Stomach (tissue), 19 donors: Measurements from ENCODE around the gene ANK2. TPM values are rescaled to one million over a fixed set of nuclear protein-coding genes. Genes with fewer than 3 reads are reported as not detected.

Experiments used
- DNase-seq, 2 donors: peaks; one replicate each; pipeline versions ENCODE4 v3.0.0 to v3.0.0-alpha.2; 2013 to 2019
- H3K27ac ChIP-seq, 5 donors: fragments of 200-600 bp in 4 of 5; sonication (generic) in 4 of 5; one replicate each; pipeline ENCODE4 v1.5.1; 2013 to 2019; ENCODE audit warnings: mild to moderate bottlenecking in 1 of 5, moderate library complexity in 1 of 5
- H3K27me3 ChIP-seq, 3 donors: fragments of 200-600 bp; sonication (generic); one replicate each; pipeline ENCODE4 v1.5.1; 2017 to 2019; ENCODE audit warnings: mixed run types in 1 of 3
- H3K36me3 ChIP-seq, 4 donors: fragments of 200-600 bp; sonication (generic); 1 replicate in 3 of 4; 2 replicates in 1 of 4; pipeline ENCODE4 v1.5.1; 2016 to 2019
- H3K4me1 ChIP-seq, 4 donors: fragments of 200-600 bp; sonication (generic); one replicate each; pipeline ENCODE4 v1.5.1; 2016 to 2019
- H3K4me3 ChIP-seq, 4 donors: fragments of 200-600 bp; sonication (generic) in 3 of 4; one replicate each; pipeline ENCODE4 v1.5.1; 2016 to 2019; ENCODE audit warnings: mild to moderate bottlenecking in 1 of 4
- H3K9me3 ChIP-seq, 4 donors: fragments of 200-600 bp; sonication (generic); one replicate each; pipeline ENCODE4 v1.5.1; 2016 to 2019
- CTCF ChIP-seq, 7 experiments: fragments of 450-650 bp in 4 of 7; fragments of 200-600 bp in 3 of 7; sonication (generic) in 3 of 7; IDR thresholded peaks; one replicate each; pipeline ENCODE4 v1.5.1; 2016 to 2019; ENCODE audit warnings: antibody characterized with exemption in 7 of 7, control low read depth in 2 of 7, mild to moderate bottlenecking in 1 of 7
- EP300 ChIP-seq: sonication (generic); formaldehyde crosslinking; IDR thresholded peaks from one replicate; pipeline ENCODE4 v1.6.1; 2017; ENCODE audit warnings: antibody characterized with exemption
- POLR2A ChIP-seq, 4 donors: fragments of 450-650 bp; IDR thresholded peaks; one replicate each; pipeline ENCODE4 v1.6.1; 2016; ENCODE audit warnings: antibody characterized with exemption in 4 of 4, control low read depth in 2 of 4, mild to moderate bottlenecking in 1 of 4, moderate library complexity in 1 of 4
- POLR2AphosphoS5 ChIP-seq, 3 donors: sonication (generic); formaldehyde crosslinking; IDR thresholded peaks; one replicate each; pipeline ENCODE4 v1.6.1; 2016; ENCODE audit warnings: antibody characterized with exemption in 3 of 3
- WGBS, 5 donors: extraction: QIAGEN DNeasy Blood & Tissue Kit in 3 of 5; methylation state at CpG; one replicate each; pipeline versions ENCODE4 v1.1.5 to v1.1.7; 2013 to 2018; 5-methylcytosine and 5-hydroxymethylcytosine counted together
- intact Hi-C: fragments of 100-400 bp; cut with DNase I; formaldehyde crosslinking; loops from one replicate; pipeline ENCODE4 v1.15.1; 2023; ENCODE audit warnings: low total_unique reads
- long read RNA-seq, 10 donors: transcript quantifications; one replicate each; lab custom pipeline, GENCODE V29; 2026
- polyA plus RNA-seq, 3 donors: library from polyadenylated mRNA; stranded (reverse); fragments of 200-250 nt; gene quantifications; one replicate each; pipeline ENCODE4 v1.2.3, GENCODE V29; 2013
- total RNA-seq, 5 donors: library from RNA; depleted of rRNA; stranded (reverse); fragments of >200 nt; gene quantifications; one replicate each; pipeline versions ENCODE4 v1.1.0 to v1.2.3, GENCODE V29; 2014 to 2016
- donor health status: healthy with polysubstance abuse.
- donor health status: Bipolar disorder and iron deficiency.
- donor health status: healthy.

Gene ANK2
- total RNA-seq (100 to 1,000 TPM in 1 of 5 donors, 10 to 100 TPM in 4; 11.1 to 123 (median 26.4) TPM), polyA plus RNA-seq (1 to 10 TPM; 1.9 to 5.0 (median 3.1) TPM)
- long read RNA-seq, donor 1 = 0 reads
- long read RNA-seq, donor 2 = 0 reads
- long read RNA-seq, donor 3 = 0 reads
- long read RNA-seq, donor 4 = 0 reads
- long read RNA-seq, donor 5, partial matches to known transcripts = 2,131 of 2,131 reads
- long read RNA-seq, donor 5, other reads (novel, unspliced or antisense) = 0 of 2,131 reads
- long read RNA-seq, donor 6 = 0 reads
- long read RNA-seq, donor 7 = 0 reads
- long read RNA-seq, donor 8, partial matches to known transcripts = 3,130 of 3,130 reads
- long read RNA-seq, donor 8, other reads (novel, unspliced or antisense) = 0 of 3,130 reads
- long read RNA-seq, donor 9, partial matches to known transcripts = 20 of 21 reads
- long read RNA-seq, donor 9, other reads (novel, unspliced or antisense) = 0 of 21 reads
- long read RNA-seq, donor 10 = 0 reads

- DNase-seq = peak in 1 of 2 donors; percentile 77
- WGBS, 5 donors = 10 to 13% (median 11%) methylated on average over 20 of the region's 20 CpGs
- Histone ChIP-seq H3K4me1 (no peaks in the 10 kb centered on the region), H3K36me3 (no peaks in the 10 kb centered on the region), H3K9me3 (no peaks in the 10 kb centered on the region), H3K4me3 (peak within 1 kb of the TSS in 3 of 4 donors; percentile 17 to 27 (median 19)), H3K27ac (no peak within 1 kb of the TSS), H3K27me3 (no peaks in the 10 kb centered on the region)
- TF ChIP-seq POLR2AphosphoS5 (IDR thresholded peaks at IDR 0.05) = no peak
- intact Hi-C loops = no loop called here
Observed at GRCh38 chr4:113049421-113050370, at the start of gene ANK2. TSS of gene ANK2 (plus strand) at chr4:113049653. CDS start at chr4:113049729, 76 bp downstream.

- H3K27ac ChIP-seq = no peak overlapping the region
- intact Hi-C loops = no loop called here
- WGBS, 5 donors = 67 to 78% (median 71%) methylated on average over 2 of the region's 2 CpGs
Observed at GRCh38 chr4:113003841-113004240, 45.6 kb upstream of the ANK2 start.

GRCh38 chr4:113004655-113005054, 44.8 kb upstream of the ANK2 start:
- Histone ChIP-seq H3K9me3 (no peaks in the 10 kb centered on the region), H3K27me3 (no peaks in the 10 kb centered on the region), H3K4me3 (no peak overlapping the region), H3K27ac (no peak overlapping the region), H3K4me1 (no peaks in the 10 kb centered on the region), H3K36me3 (no peaks in the 10 kb centered on the region)
- intact Hi-C loops = no loop called here
- 65 to 86% (median 84%) methylated on average over 4 of the region's 4 CpGs for WGBS, 5 donors
- TF ChIP-seq CTCF (IDR thresholded peaks at IDR 0.05) (no peak), POLR2AphosphoS5 (IDR thresholded peaks at IDR 0.05) (no peak), POLR2A (IDR thresholded peaks at IDR 0.05) (no peak), EP300 (no peak)
- no peak for DNase-seq

More at GRCh38 chr4:113003841-113004240, 45.6 kb upstream of the ANK2 start:
- Histone ChIP-seq H3K4me3 (no peak overlapping the region), H3K9me3 (no peaks in the 10 kb centered on the region), H3K27me3 (no peaks in the 10 kb centered on the region), H3K36me3 (no peaks in the 10 kb centered on the region), H3K4me1 (no peaks in the 10 kb centered on the region)
- DNase-seq = no peak
- no peak for TF ChIP-seq CTCF (IDR thresholded peaks at IDR 0.05)
- TF ChIP-seq EP300 = no peak
- TF ChIP-seq POLR2A (IDR thresholded peaks at IDR 0.05) = no peak
- TF ChIP-seq POLR2AphosphoS5 (IDR thresholded peaks at IDR 0.05) = no peak

- no peak overlapping the region for H3K4me3 ChIP-seq
- TF ChIP-seq POLR2A (IDR thresholded peaks at IDR 0.05) = no peak
- no peak for TF ChIP-seq POLR2AphosphoS5 (IDR thresholded peaks at IDR 0.05)
- TF ChIP-seq EP300 = no peak
- no peak for TF ChIP-seq CTCF (IDR thresholded peaks at IDR 0.05)
- no peaks in the 10 kb centered on the region for H3K27me3 ChIP-seq
- H3K4me1 ChIP-seq = no peaks in the 10 kb centered on the region
- intact Hi-C loops = no loop called here
- no peaks in the 10 kb centered on the region for H3K9me3 ChIP-seq
- 74 to 87% (median 84%) methylated on average over 1 of the region's 1 CpG for WGBS, 5 donors
- H3K27ac ChIP-seq = no peak overlapping the region
- no peaks in the 10 kb centered on the region for H3K36me3 ChIP-seq
- no peak for DNase-seq
Observed at GRCh38 chr4:113006632-113007031, 42.8 kb upstream of the ANK2 start.
